H1 (cell line): ENCODE data around the gene ANKRD26. TPM values are rescaled to one million over a fixed set of nuclear protein-coding genes. Genes with fewer than 3 reads are reported as not detected.

Experiments used
- CTCF ChIA-PET: fragments of 300-600 bp; sonication (Branson Sonifier 250); formaldehyde crosslinking; loops from one replicate; lab custom pipeline; 2021; ENCODE audit not compliant: partially characterized antibody; lab: Charles Lee
- POLR2A ChIA-PET: fragments of 300-600 bp; sonication (Branson Sonifier 250); formaldehyde crosslinking; loops from one replicate; lab custom pipeline; 2021; ENCODE audit warnings: inconsistent platforms; ENCODE audit not compliant: partially characterized antibody; lab: Charles Lee
- DNase-seq, 2 experiments: peaks; one replicate each; pipeline versions ENCODE4 v3.0.0 to v3.0.0-alpha.2; 2010 to 2022; ENCODE audit warnings: low spot score in 2 of 2, low read depth in 1 of 2, mixed read lengths in 1 of 2
- FAIRE-seq: peaks from 2 replicates; lab custom pipeline; 2011; peaks lifted over from hg19 to GRCh38; lab: Jason Lieb, UNC
- H2AFZ ChIP-seq: 2 replicates; pipeline ENCODE4 v1.8.1; 2012; ENCODE audit warnings: low read length, inconsistent platforms
- H2AK5ac ChIP-seq: 2 replicates; pipeline ENCODE4 v1.6.1; 2013; ENCODE audit warnings: low read depth, low read length
- H2BK120ac ChIP-seq: replicated peaks from 2 replicates; pipeline ENCODE3; 2013; ENCODE audit warnings: low read depth, low read length, inconsistent platforms
- H2BK12ac ChIP-seq: 2 replicates; pipeline ENCODE4 v1.6.1; 2013; ENCODE audit warnings: low read depth, low read length
- H2BK15ac ChIP-seq: 2 replicates; pipeline ENCODE4 v1.6.1; 2013; ENCODE audit warnings: low read length
- H2BK20ac ChIP-seq: 2 replicates; pipeline ENCODE4 v1.6.1; 2013; ENCODE audit warnings: low read length
- H2BK5ac ChIP-seq: 2 replicates; pipeline ENCODE4 v1.6.1; 2013; ENCODE audit warnings: low read depth, low read length
- H3K14ac ChIP-seq: 2 replicates; pipeline ENCODE4 v1.6.1; 2013; ENCODE audit warnings: inconsistent platforms; ENCODE audit not compliant: insufficient read length
- H3K18ac ChIP-seq: 2 replicates; pipeline ENCODE4 v1.6.1; 2013; ENCODE audit warnings: low read length; ENCODE audit errors: extremely low read depth
- H3K23ac ChIP-seq: 2 replicates; pipeline ENCODE4 v1.6.1; 2013; ENCODE audit warnings: inconsistent platforms; ENCODE audit not compliant: insufficient read length
- H3K23me2 ChIP-seq: 2 replicates; pipeline ENCODE4 v1.6.1; 2013; ENCODE audit warnings: low read depth, low read length
- H3K27ac ChIP-seq: 2 replicates; pipeline ENCODE4 v1.6.1; 2011; ENCODE audit warnings: low read depth, low read length, inconsistent platforms
- H3K27me3 ChIP-seq, 4 experiments: replicated peaks in 1 of 4; 1 replicate in 1 of 4; 2 replicates in 3 of 4; pipeline versions ENCODE4 v1.6.1 to v1.8.1; 2011 to 2013; ENCODE audit warnings: low read length in 3 of 4, mild to moderate bottlenecking in 3 of 4, inconsistent platforms in 2 of 4, mixed read lengths in 2 of 4, moderate library complexity in 1 of 4; ENCODE audit not compliant: control insufficient read depth in 3 of 4, insufficient read depth in 3 of 4; ENCODE audit errors: extremely low read depth in 1 of 4
- H3K36me3 ChIP-seq, 4 experiments: 2 replicates each; pipeline versions ENCODE4 v1.6.1 to v1.8.1; 2011 to 2013; ENCODE audit warnings: mild to moderate bottlenecking in 4 of 4, low read length in 3 of 4, moderate library complexity in 2 of 4, control low read depth in 1 of 4, inconsistent platforms in 1 of 4; ENCODE audit not compliant: insufficient read depth in 4 of 4, control insufficient read depth in 2 of 4
- H3K4ac ChIP-seq: replicated peaks from 2 replicates; pipeline ENCODE3; 2013; ENCODE audit warnings: low read length, low read depth, mixed read lengths, inconsistent platforms; ENCODE audit not compliant: insufficient read length
- H3K4me1 ChIP-seq, 4 experiments: replicated peaks in 1 of 4; 1 replicate in 1 of 4; 2 replicates in 3 of 4; pipeline versions ENCODE4 v1.6.1 to v1.8.1; 2011 to 2013; ENCODE audit warnings: low read length in 3 of 4, inconsistent platforms in 2 of 4, mixed read lengths in 1 of 4; ENCODE audit not compliant: insufficient read depth in 4 of 4, control insufficient read depth in 3 of 4
- H3K4me2 ChIP-seq, 2 experiments: 2 replicates each; pipeline versions ENCODE4 v1.6.1 to v1.8.1; 2011 to 2013; ENCODE audit warnings: low read depth in 2 of 2, low read length in 2 of 2, control low read depth in 1 of 2, inconsistent platforms in 1 of 2, mild to moderate bottlenecking in 1 of 2; ENCODE audit not compliant: insufficient read depth in 1 of 2
- H3K4me3 ChIP-seq, 4 experiments: fragments of 200-600, 300-600 bp in 1 of 4; sonication (generic), shearing (Covaris generic), sonication (Bioruptor Twin) in 1 of 4; 2 replicates each; pipeline versions ENCODE4 v1.5.1 to v1.8.1; 2011 to 2016; ENCODE audit warnings: low read length in 4 of 4, low read depth in 3 of 4, control low read depth in 2 of 4, inconsistent platforms in 2 of 4, mild to moderate bottlenecking in 2 of 4, mixed read lengths in 1 of 4, moderate library complexity in 1 of 4; ENCODE audit not compliant: insufficient read depth in 2 of 4; ENCODE audit errors: extremely low read depth in 1 of 4
- H3K56ac ChIP-seq: replicated peaks from 2 replicates; pipeline ENCODE3; 2013; ENCODE audit warnings: low read depth, mild to moderate bottlenecking, mixed read lengths, low read length, inconsistent platforms; ENCODE audit not compliant: insufficient read length
- H3K79me1 ChIP-seq: 2 replicates; pipeline ENCODE4 v1.6.1; 2013; ENCODE audit warnings: low read depth, low read length, control low read depth
- H3K79me2 ChIP-seq, 2 experiments: 2 replicates each; pipeline versions ENCODE4 v1.6.1 to v1.8.1; 2012 to 2013; ENCODE audit warnings: low read length in 2 of 2, mild to moderate bottlenecking in 2 of 2, inconsistent platforms in 1 of 2; ENCODE audit not compliant: insufficient read depth in 2 of 2, control insufficient read depth in 1 of 2
- H3K9ac ChIP-seq, 4 experiments: replicated peaks in 1 of 4; 1 replicate in 1 of 4; 2 replicates in 3 of 4; pipeline versions ENCODE4 v1.6.1 to v1.8.1; 2011 to 2013; ENCODE audit warnings: low read depth in 3 of 4, low read length in 3 of 4, control low read depth in 2 of 4, mild to moderate bottlenecking in 2 of 4, moderate library complexity in 2 of 4, inconsistent platforms in 1 of 4; ENCODE audit errors: extremely low read depth in 1 of 4
- H3K9me3 ChIP-seq, 2 experiments: 2 replicates each; pipeline versions ENCODE4 v1.6.1 to v1.8.1; 2012 to 2013; ENCODE audit warnings: mild to moderate bottlenecking in 2 of 2, moderate library complexity in 2 of 2, control low read depth in 1 of 2, inconsistent platforms in 1 of 2, low read depth in 1 of 2, low read length in 1 of 2, mixed read lengths in 1 of 2; ENCODE audit not compliant: insufficient read depth in 2 of 2
- H4K20me1 ChIP-seq, 2 experiments: replicated peaks in 1 of 2; 2 replicates each; pipeline versions ENCODE3 to v1.8.1; 2011 to 2013; ENCODE audit warnings: inconsistent platforms in 2 of 2, low read length in 2 of 2, mild to moderate bottlenecking in 1 of 2; ENCODE audit not compliant: insufficient read depth in 2 of 2, control insufficient read depth in 1 of 2
- H4K5ac ChIP-seq: 2 replicates; pipeline ENCODE4 v1.6.1; 2013; ENCODE audit warnings: low read length, low read depth, mixed read lengths, inconsistent platforms; ENCODE audit not compliant: insufficient read length
- H4K8ac ChIP-seq: 2 replicates; pipeline ENCODE4 v1.8.0; 2013; ENCODE audit warnings: mild to moderate bottlenecking, moderate library complexity, low read length, inconsistent platforms; ENCODE audit not compliant: insufficient read depth; ENCODE audit errors: extremely low read depth
- H4K91ac ChIP-seq: replicated peaks from 2 replicates; pipeline ENCODE3; 2013; ENCODE audit warnings: low read length, mixed read lengths, inconsistent platforms; ENCODE audit not compliant: insufficient read length
- POU5F1 ChIP-seq: IDR thresholded peaks from 2 replicates; pipeline ENCODE4 v1.6.1; 2011; ENCODE audit warnings: low read depth, mild to moderate bottlenecking, low read length, moderate library complexity
- SRF ChIP-seq: IDR thresholded peaks from 2 replicates; pipeline ENCODE4 v1.6.1; 2011; ENCODE audit warnings: mild to moderate bottlenecking, low read depth, low read length, moderate library complexity
- WGBS, 2 experiments: shearing (Covaris generic) in 1 of 2; methylation state at CpG; one replicate each; pipeline versions ENCODE4 v1.1.6 to v1.1.7; 2013 to 2015; ENCODE audit warnings: low lambda C conversion rate in 2 of 2, mixed read lengths in 2 of 2, inconsistent platforms in 1 of 2, low coverage in 1 of 2, missing lambda C conversion rate in 1 of 2; ENCODE audit not compliant: insufficient replicate concordance in 2 of 2, insufficient coverage in 1 of 2, insufficient read length in 1 of 2; ENCODE audit errors: extremely low coverage in 1 of 2, missing lambda C conversion rate in 1 of 2; 5-methylcytosine and 5-hydroxymethylcytosine counted together
- polyA plus RNA-seq, 7 experiments: library from polyadenylated mRNA; depleted of rRNA in 3 of 7; stranded (reverse) in 5 of 7; unstranded in 2 of 7; fragments of >200 nt in 5 of 7; fragments of 200-250 nt in 2 of 7; gene quantifications; 1 replicate in 5 of 7; 2 replicates in 1 of 7; 4 replicates in 1 of 7; pipeline versions ENCODE4 v1.2.1 to v1.2.3, GENCODE V29; 2011 to 2013; ENCODE audit warnings: missing spikeins in 2 of 7, mixed read lengths in 2 of 7
- total RNA-seq: library from RNA; stranded (reverse); fragmentation: NEBNext Ultra II Directional; extraction: Animal tissue kit (Norgen Biotek cat#: 25700); gene quantifications from 2 replicates; pipeline ENCODE4 v1.2.1, GENCODE V29; 2021

Gene ANKRD26
- total and polyA plus RNA-seq, 2 of the 8 experiments (the other 6 are each of a cell fraction or from before 2014, with no cell fraction given): 1.3 to 8.8 TPM

DNA sequence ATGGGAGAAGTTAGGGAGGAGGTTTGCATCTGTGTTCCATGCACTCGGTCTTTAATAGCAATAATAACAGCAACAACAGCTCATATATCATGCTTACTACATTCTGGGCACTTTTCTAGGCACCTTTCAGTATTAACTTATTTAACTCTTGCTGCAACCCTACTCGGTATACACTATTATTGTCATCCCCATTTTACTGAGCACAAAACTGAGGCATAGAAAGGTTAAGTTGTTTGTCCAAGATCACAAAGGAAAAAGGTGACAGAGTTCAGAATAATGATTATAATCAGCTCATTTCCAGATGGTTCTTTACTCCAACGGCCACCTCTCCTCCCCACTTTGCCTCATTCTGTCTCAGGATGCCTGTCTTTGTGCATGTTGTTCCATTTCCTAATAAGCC lies 137.5 kb downstream of the ANKRD26 start:
- POLR2A ChIA-PET: no interaction called here
- Histone ChIP-seq H3K4ac (no peak overlapping the region), H3K27ac (no peak overlapping the region), H3K14ac (no peak overlapping the region), H4K91ac (no peak overlapping the region), H3K36me3 (no peaks in the 10 kb centered on the region), H3K4me2 (no peak overlapping the region), H3K79me2 (no peaks in the 10 kb centered on the region), H2AK5ac (no peak overlapping the region), H2AFZ (no peak overlapping the region), H2BK20ac (no peak overlapping the region), H3K79me1 (no peaks in the 10 kb centered on the region), H2BK120ac (no peak overlapping the region), H4K5ac (no peak overlapping the region), H3K4me1 (no peaks in the 10 kb centered on the region), H3K18ac (no peak overlapping the region), H3K9me3 (no peaks in the 10 kb centered on the region), H3K23me2 (no peaks in the 10 kb centered on the region; the same call in 1 of the 2 replicates), H3K9ac (no peak overlapping the region), H3K27me3 (no peaks in the 10 kb centered on the region), H4K20me1 (no peaks in the 10 kb centered on the region), H2BK15ac (no peak overlapping the region), H2BK5ac (no peak overlapping the region), H3K56ac (no peak overlapping the region), H3K4me3 (no peak overlapping the region), H2BK12ac (no peak overlapping the region), H4K8ac (no peak overlapping the region), H3K23ac (no peak overlapping the region)
- CTCF ChIA-PET: no interaction called here
- WGBS, 2 experiments: 91% methylated on average over 3 of the region's 3 CpGs; no CpG with 5 or more reads in 1 of the 2 experiments
- DNase-seq (no peak), FAIRE-seq (no peak)
- TF ChIP-seq SRF: no peak
- no peak for TF ChIP-seq POU5F1
